ENCODE measurements around the gene TGFB1.

GRCh38 chr19:41357746-41358145, 4.0 kb upstream of the TGFB1 start:
- no peak for TF ChIP-seq CTCF (conservative IDR thresholded peaks at IDR 0.05; ENCODE audit: low read length)
- no peak for TF ChIP-seq EZH2phosphoT487 (IDR thresholded peaks at IDR 0.05; ENCODE audit: borderline replicate concordance)

Measured in Loucy (cell line).